PFSK-1 (cell line): Measurements from ENCODE around the gene TAX1BP1.

Experiments used
- FOXP2 ChIP-seq: optimal IDR thresholded peaks from 2 replicates; pipeline ENCODE3; 2011; ENCODE audit warnings: borderline replicate concordance, control low read depth, inconsistent platforms; ENCODE audit not compliant: insufficient read depth; ENCODE audit errors: extremely low read length, extremely low read depth
- POLR2AphosphoS5 ChIP-seq: IDR thresholded peaks from 2 replicates; pipeline ENCODE4 v1.6.1; 2012; ENCODE audit warnings: low read depth, mild to moderate bottlenecking, control low read depth, low read length, moderate library complexity
- SIN3A ChIP-seq: IDR thresholded peaks from 2 replicates; pipeline ENCODE4 v1.6.1; 2012; ENCODE audit warnings: mild to moderate bottlenecking, low read length, moderate library complexity, borderline replicate concordance; ENCODE audit not compliant: insufficient read depth
- TAF1 ChIP-seq: IDR thresholded peaks from 2 replicates; pipeline ENCODE4 v1.6.1; 2012; ENCODE audit warnings: low read length, control low read depth, borderline replicate concordance; ENCODE audit not compliant: insufficient read depth
- TF ChIP-seq, protein P1 (sequence below), 2 experiments: IDR thresholded peaks; 2 replicates each; pipeline versions ENCODE4 v1.6.1 to v1.8.0; 2011 to 2012; ENCODE audit warnings: low read depth in 2 of 2, low read length in 2 of 2, control low read depth in 1 of 2, inconsistent platforms in 1 of 2, mild to moderate bottlenecking in 1 of 2, moderate library complexity in 1 of 2; ENCODE audit not compliant: insufficient read depth in 1 of 2

Gene TAX1BP1

GRCh38 chr7:27842094-27842692 lies 102.2 kb downstream of the TAX1BP1 start:
- TF ChIP-seq, protein P1, sequence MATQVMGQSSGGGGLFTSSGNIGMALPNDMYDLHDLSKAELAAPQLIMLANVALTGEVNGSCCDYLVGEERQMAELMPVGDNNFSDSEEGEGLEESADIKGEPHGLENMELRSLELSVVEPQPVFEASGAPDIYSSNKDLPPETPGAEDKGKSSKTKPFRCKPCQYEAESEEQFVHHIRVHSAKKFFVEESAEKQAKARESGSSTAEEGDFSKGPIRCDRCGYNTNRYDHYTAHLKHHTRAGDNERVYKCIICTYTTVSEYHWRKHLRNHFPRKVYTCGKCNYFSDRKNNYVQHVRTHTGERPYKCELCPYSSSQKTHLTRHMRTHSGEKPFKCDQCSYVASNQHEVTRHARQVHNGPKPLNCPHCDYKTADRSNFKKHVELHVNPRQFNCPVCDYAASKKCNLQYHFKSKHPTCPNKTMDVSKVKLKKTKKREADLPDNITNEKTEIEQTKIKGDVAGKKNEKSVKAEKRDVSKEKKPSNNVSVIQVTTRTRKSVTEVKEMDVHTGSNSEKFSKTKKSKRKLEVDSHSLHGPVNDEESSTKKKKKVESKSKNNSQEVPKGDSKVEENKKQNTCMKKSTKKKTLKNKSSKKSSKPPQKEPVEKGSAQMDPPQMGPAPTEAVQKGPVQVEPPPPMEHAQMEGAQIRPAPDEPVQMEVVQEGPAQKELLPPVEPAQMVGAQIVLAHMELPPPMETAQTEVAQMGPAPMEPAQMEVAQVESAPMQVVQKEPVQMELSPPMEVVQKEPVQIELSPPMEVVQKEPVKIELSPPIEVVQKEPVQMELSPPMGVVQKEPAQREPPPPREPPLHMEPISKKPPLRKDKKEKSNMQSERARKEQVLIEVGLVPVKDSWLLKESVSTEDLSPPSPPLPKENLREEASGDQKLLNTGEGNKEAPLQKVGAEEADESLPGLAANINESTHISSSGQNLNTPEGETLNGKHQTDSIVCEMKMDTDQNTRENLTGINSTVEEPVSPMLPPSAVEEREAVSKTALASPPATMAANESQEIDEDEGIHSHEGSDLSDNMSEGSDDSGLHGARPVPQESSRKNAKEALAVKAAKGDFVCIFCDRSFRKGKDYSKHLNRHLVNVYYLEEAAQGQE (IDR thresholded peaks at IDR 0.05; ENCODE audit: insufficient read depth in 1 of 2, low read depth in 2 of 2, low read length in 2 of 2) = no peak
- TF ChIP-seq FOXP2 (no peak), TAF1 (no peak), POLR2AphosphoS5 (no peak), SIN3A (no peak)

DNA sequence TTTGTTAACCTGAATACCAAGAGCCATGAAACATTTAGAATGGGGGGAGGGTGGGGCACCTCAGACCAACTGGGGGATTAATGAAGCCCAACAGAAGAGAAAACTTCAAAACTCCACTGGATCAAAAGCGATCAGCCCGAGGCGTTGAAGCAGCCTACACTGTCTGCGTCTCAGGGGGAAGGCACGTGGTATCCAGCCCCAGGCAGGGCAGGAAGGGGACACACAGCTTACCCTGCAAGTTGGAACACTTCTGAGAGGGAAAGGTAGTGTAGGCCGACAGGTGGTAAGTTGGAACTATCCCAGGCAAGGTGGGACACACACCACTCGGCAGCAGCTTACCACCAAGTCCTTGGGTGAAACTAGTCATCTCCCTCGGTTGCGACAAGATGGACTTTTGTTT lies 102.9 kb downstream of the TAX1BP1 start:
- TF ChIP-seq SIN3A (no peak), TAF1 (no peak), FOXP2 (no peak), POLR2AphosphoS5 (no peak)
- TF ChIP-seq, protein P1 (IDR thresholded peaks at IDR 0.05; ENCODE audit: insufficient read depth in 1 of 2, low read depth in 2 of 2, low read length in 2 of 2) = no peak

DNA sequence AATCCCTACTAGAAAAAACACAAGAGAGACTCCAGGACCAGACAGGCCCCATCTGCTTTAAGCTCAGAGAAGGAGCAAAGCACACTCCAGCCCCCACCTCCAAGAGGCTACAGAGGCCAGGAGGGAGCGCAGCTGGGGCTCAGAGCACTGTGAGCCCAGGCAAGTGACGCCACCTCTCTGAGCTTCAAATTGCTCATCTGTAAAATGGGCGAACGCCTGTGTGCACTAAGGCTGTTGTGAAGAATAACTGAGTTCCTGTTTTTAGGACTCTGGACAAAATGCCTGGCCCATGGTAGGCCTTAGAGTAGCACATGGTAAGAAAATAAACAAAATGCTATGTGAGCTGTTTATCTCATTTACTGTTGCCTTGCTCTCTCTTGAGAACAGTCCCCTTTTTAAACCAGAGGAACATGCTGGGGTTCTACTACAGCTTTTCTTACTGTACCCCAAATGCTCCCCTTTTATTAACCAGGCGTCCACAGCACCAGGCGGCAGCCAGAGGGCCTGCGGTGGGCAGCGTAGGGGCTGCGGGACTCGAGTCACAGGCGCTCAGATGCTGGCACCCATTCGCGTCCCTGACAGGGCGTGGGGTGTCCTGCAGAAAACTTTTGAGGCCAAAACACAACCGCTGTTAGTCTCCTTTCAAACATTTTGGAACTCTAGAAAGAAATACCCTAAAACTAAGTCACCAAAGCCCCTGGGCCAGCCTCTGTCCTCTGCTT lies 103.8 kb downstream of the TAX1BP1 start:
- no peak for TF ChIP-seq TAF1
- no peak for TF ChIP-seq FOXP2
- TF ChIP-seq, protein P1 (IDR thresholded peaks at IDR 0.05; ENCODE audit: insufficient read depth in 1 of 2, low read depth in 2 of 2, low read length in 2 of 2) = no peak
- TF ChIP-seq SIN3A = no peak
- TF ChIP-seq POLR2AphosphoS5 = no peak

GRCh38 chr7:27846388-27846787 lies 106.4 kb downstream of the TAX1BP1 start:
- TF ChIP-seq, protein P1 (IDR thresholded peaks at IDR 0.05; ENCODE audit: insufficient read depth in 1 of 2, low read depth in 2 of 2, low read length in 2 of 2) = no peak
- TF ChIP-seq SIN3A (no peak), POLR2AphosphoS5 (no peak), TAF1 (no peak), FOXP2 (no peak)

DNA sequence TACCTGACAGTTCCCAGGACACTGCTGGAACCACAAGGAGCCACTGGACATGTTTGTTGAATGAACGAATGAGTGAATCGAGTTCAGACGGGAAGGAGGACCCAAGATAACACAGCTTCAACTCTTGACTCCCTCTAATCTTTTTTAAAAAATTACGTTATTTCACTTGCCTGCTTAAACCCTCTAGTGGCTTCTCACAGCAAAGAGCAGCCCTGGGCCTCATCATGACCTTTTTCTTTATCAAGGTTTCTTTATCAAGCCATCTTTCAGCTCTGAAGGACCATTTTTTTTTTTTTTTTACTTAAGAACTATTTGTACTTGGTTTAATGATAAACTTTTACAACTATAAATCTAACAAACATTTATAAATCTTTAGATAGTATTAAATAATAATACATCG lies 110.6 kb downstream of the TAX1BP1 start:
- TF ChIP-seq FOXP2 = no peak
- no peak for TF ChIP-seq TAF1
- TF ChIP-seq, protein P1 (IDR thresholded peaks at IDR 0.05; ENCODE audit: insufficient read depth in 1 of 2, low read depth in 2 of 2, low read length in 2 of 2) = no peak
- TF ChIP-seq POLR2AphosphoS5 = no peak
- no peak for TF ChIP-seq SIN3A
